ENCODE measurements around the gene BEAN1. TPM values are rescaled to one million over a fixed set of nuclear protein-coding genes. Genes with fewer than 3 reads are reported as not detected.
A peak's percentile ranks its signal among the peaks of the same experiment; 100 is the strongest.

The BEAN1 gene
- total RNA-seq, 1 experiment from 2014 or later, result not detected

- TF ChIP-seq SMAD4 (CRISPR knock-in tag; IDR thresholded peaks at IDR 0.05) (no peak), ATF1 (CRISPR knock-in tag; IDR thresholded peaks at IDR 0.05) (no peak), GRHL2 (CRISPR knock-in tag; IDR thresholded peaks at IDR 0.05; ENCODE audit: insufficient replicate concordance, severe bottlenecking) (no peak), IRF2 (CRISPR knock-in tag; IDR thresholded peaks at IDR 0.05; ENCODE audit: borderline replicate concordance, low read depth) (no peak), ELF4 (CRISPR knock-in tag; IDR thresholded peaks at IDR 0.05; ENCODE audit: low read depth) (no peak)
Measured at GRCh38 chr16:66516509-66516807, 89.4 kb downstream of the BEAN1 start (continued).

- TF ChIP-seq MLX (CRISPR knock-in tag; IDR thresholded peaks at IDR 0.05) (no peak), GABPB1 (CRISPR knock-in tag; IDR thresholded peaks at IDR 0.05) (peak; percentile 86)
- Mint-ChIP-seq H3K27ac (peak overlapping the region; percentile 68), H3K27me3 (ENCODE audit: low read depth) (no peaks in the 10 kb centered on the region), H3K9me3 (peaks cover 4% of the 10 kb centered on the region; the same call in 1 of the 2 replicates), H3K36me3 (peaks cover 11% of the 10 kb centered on the region), H3K4me3 (no peak overlapping the region), H3K4me1 (peaks cover 33% of the 10 kb centered on the region)
- DNase-seq (ENCODE audit: low spot score) (no peak), ATAC-seq (peak; percentile 18)
- ChIA-PET POLR2A (no interaction called here), CTCF (no interaction called here)
Measured at GRCh38 chr16:66516808-66517585, 89.9 kb downstream of the BEAN1 start.

- ATAC-seq, result no peak
- DNase-seq (ENCODE audit: low spot score), result no peak
- POLR2A ChIA-PET, result no interaction called here
- peaks cover 26% of the 10 kb centered on the region for H3K4me1 Mint-ChIP-seq
- H3K9me3 Mint-ChIP-seq, result peaks cover 4% of the 10 kb centered on the region; the same call in 1 of the 2 replicates
- no peak for TF ChIP-seq E2F1 (CRISPR knock-in tag; IDR thresholded peaks at IDR 0.05)
- H3K36me3 Mint-ChIP-seq, result peaks cover 11% of the 10 kb centered on the region
- CTCF ChIA-PET, result no interaction called here
- no peaks in the 10 kb centered on the region for H3K27me3 Mint-ChIP-seq (ENCODE audit: low read depth)
- no peak overlapping the region for H3K27ac Mint-ChIP-seq
- no peak overlapping the region for H3K4me3 Mint-ChIP-seq
Measured at GRCh38 chr16:66517586-66518263, 90.6 kb downstream of the BEAN1 start.

- Mint-ChIP-seq H3K4me1 (peaks cover 20% of the 10 kb centered on the region), H3K36me3 (peaks cover 4% of the 10 kb centered on the region), H3K4me3 (no peak overlapping the region), H3K27me3 (ENCODE audit: low read depth) (no peaks in the 10 kb centered on the region), H3K9me3 (peaks cover 1% of the 10 kb centered on the region; the same call in 1 of the 2 replicates), H3K27ac (no peak overlapping the region)
- TF ChIP-seq PRDM15 (CRISPR knock-in tag; IDR thresholded peaks at IDR 0.05) (peak; percentile 87), TP53 (CRISPR knock-in tag; IDR thresholded peaks at IDR 0.05) (no peak)
- DNase-seq (ENCODE audit: low spot score), result no peak
- no peak for ATAC-seq
- POLR2A ChIA-PET, result no interaction called here
- CTCF ChIA-PET, result interaction anchor here (0.9 to 1.5 kb wide), 3 partner anchors 43 to 113 kb away, joined by 3 to 5 read pairs (median 3); no protein-coding TSS in a partner anchor
Measured at GRCh38 chr16:66519482-66520373, 92.6 kb downstream of the BEAN1 start.

Measured in WTC11 (cell line).